ENCODE measurements around the gene GPR18.

GPR18 gene

GRCh38 chr13:99258210-99258860 is at the start of gene GPR18:
Gene GPR18 (minus strand): TSS chr13:99258379. CDS start chr13:99255872, 2,507 bp downstream.
- TF ChIP-seq CTCF (conservative IDR thresholded peaks at IDR 0.05; ENCODE audit: low read length), result no peak
- no peak for DNase-seq (ENCODE audit: low read depth)
- no peak within 1 kb of the TSS for H3K4me3 ChIP-seq (ENCODE audit: low read length)

- H3K4me3 ChIP-seq (ENCODE audit: low read length), result no peak overlapping the region
- no peak for TF ChIP-seq CTCF (conservative IDR thresholded peaks at IDR 0.05; ENCODE audit: low read length)
- peak; percentile 54 for DNase-seq (ENCODE audit: low read depth)
Observed at GRCh38 chr13:99307648-99308339, 49.6 kb upstream of the GPR18 start.

- no peak within 1 kb of the TSS for H3K4me3 ChIP-seq (ENCODE audit: low read length)
- no peak for TF ChIP-seq CTCF (conservative IDR thresholded peaks at IDR 0.05; ENCODE audit: low read length)
- DNase-seq (ENCODE audit: low read depth), result no peak
Observed at GRCh38 chr13:99307247-99307646, 49.1 kb upstream of the GPR18 start, which contains the start of gene GPR183. Gene GPR183 (minus strand): TSS chr13:99307399. CDS start chr13:99296145, 11,254 bp downstream.

- no peak for DNase-seq (ENCODE audit: low read depth)
- H3K4me3 ChIP-seq (ENCODE audit: low read length), result no peak overlapping the region
- no peak for TF ChIP-seq CTCF (conservative IDR thresholded peaks at IDR 0.05; ENCODE audit: low read length)
Observed at GRCh38 chr13:99305566-99305965, 47.4 kb upstream of the GPR18 start.

GRCh38 chr13:99305158-99305557 is 47.0 kb upstream of the GPR18 start:
- TF ChIP-seq CTCF (conservative IDR thresholded peaks at IDR 0.05; ENCODE audit: low read length), result no peak
- DNase-seq (ENCODE audit: low read depth), result no peak
- no peak overlapping the region for H3K4me3 ChIP-seq (ENCODE audit: low read length)

- TF ChIP-seq CTCF (conservative IDR thresholded peaks at IDR 0.05; ENCODE audit: low read length), result no peak
- H3K4me3 ChIP-seq (ENCODE audit: low read length), result no peak overlapping the region
- DNase-seq (ENCODE audit: low read depth), result no peak
Observed at GRCh38 chr13:99304541-99304940, 46.4 kb upstream of the GPR18 start.
